Cardiac septum (tissue), 1 donor: Measurements from ENCODE around the gene SLC26A8. TPM values are rescaled to one million over a fixed set of nuclear protein-coding genes. Genes with fewer than 3 reads are reported as not detected.

Experiments used
- DNase-seq: peaks from one replicate; pipeline ENCODE4 v3.0.0-alpha.2; 2020; ENCODE audit warnings: low spot score
- intact Hi-C: fragments of 100-400 bp; cut with DNase I; formaldehyde crosslinking; loops from one replicate; pipeline ENCODE4 v1.14.0; 2022
- long read RNA-seq: library from polyadenylated mRNA; unstranded; transcript quantifications from one replicate; pipeline ENCODE4 v2.0.0, GENCODE V29; 2021
- total RNA-seq: library from RNA; stranded (reverse); fragmentation: NEBNext Ultra II Directional; extraction: Animal tissue kit (Norgen Biotek cat#: 25700); gene quantifications from one replicate; pipeline ENCODE4 v1.2.1, GENCODE V29; 2021
- donor health status: DM: no; HTN: no; CAD: no.

The SLC26A8 gene
- total RNA-seq = 0.13 TPM
- long read RNA-seq = 0 reads

GRCh38 chr6:36023996-36024795 lies at the start of gene SLC26A8:
Gene SLC26A8, minus strand, starts transcription at chr6:36024641. Its CDS starts 4,934 bp downstream, at chr6:36019707.
- no peak for DNase-seq
- intact Hi-C loops = loop anchor here (10.0 kb wide), 1 partner anchor 331 kb away; no protein-coding TSS in a partner anchor

GRCh38 chr6:36073587-36073986 lies 49.1 kb upstream of the SLC26A8 start:
- DNase-seq = no peak
- intact Hi-C loops = no loop called here

- no peak for DNase-seq
- intact Hi-C loops = no loop called here
Observed at GRCh38 chr6:36072681-36073080, 48.2 kb upstream of the SLC26A8 start.

- intact Hi-C loops = no loop called here
- no peak for DNase-seq
Observed at GRCh38 chr6:36071714-36072113, 47.3 kb upstream of the SLC26A8 start.

GRCh38 chr6:36071281-36071680 lies 46.8 kb upstream of the SLC26A8 start:
- intact Hi-C loops = no loop called here
- no peak for DNase-seq

GRCh38 chr6:36070252-36070651 lies 45.8 kb upstream of the SLC26A8 start:
- intact Hi-C loops = no loop called here
- DNase-seq = no peak

GRCh38 chr6:36069573-36069972 lies 45.1 kb upstream of the SLC26A8 start:
- intact Hi-C loops = no loop called here
- DNase-seq = no peak

- no peak for DNase-seq
- intact Hi-C loops = no loop called here
Observed at GRCh38 chr6:36068586-36068985, 44.1 kb upstream of the SLC26A8 start.

GRCh38 chr6:36068012-36068392 lies 43.6 kb upstream of the SLC26A8 start:
- intact Hi-C loops = no loop called here
- DNase-seq = no peak

- DNase-seq = no peak
- intact Hi-C loops = no loop called here
Observed at GRCh38 chr6:36067374-36068011, 43.1 kb upstream of the SLC26A8 start.

- DNase-seq = no peak
- intact Hi-C loops = no loop called here
Observed at GRCh38 chr6:36066817-36067216, 42.4 kb upstream of the SLC26A8 start.

- intact Hi-C loops = no loop called here
Observed at GRCh38 chr6:36065916-36066315, 41.5 kb upstream of the SLC26A8 start.

GRCh38 chr6:36064770-36065396 lies 40.4 kb upstream of the SLC26A8 start:
- intact Hi-C loops = no loop called here
- DNase-seq = no peak

More at GRCh38 chr6:36065916-36066315, 41.5 kb upstream of the SLC26A8 start:
- no peak for DNase-seq

- no peak for DNase-seq
- intact Hi-C loops = no loop called here
Observed at GRCh38 chr6:36063318-36064060, 39.0 kb upstream of the SLC26A8 start.

GRCh38 chr6:36062247-36062646 lies 37.8 kb upstream of the SLC26A8 start:
- no peak for DNase-seq
- intact Hi-C loops = no loop called here

GRCh38 chr6:36061236-36061635 lies 36.8 kb upstream of the SLC26A8 start:
- intact Hi-C loops = no loop called here
- no peak for DNase-seq

GRCh38 chr6:36056178-36056577 lies 31.7 kb upstream of the SLC26A8 start:
- no peak for DNase-seq
- intact Hi-C loops = no loop called here

- intact Hi-C loops = no loop called here
- no peak for DNase-seq
Observed at GRCh38 chr6:36054956-36055355, 30.5 kb upstream of the SLC26A8 start.

GRCh38 chr6:36054415-36054814 lies 30.0 kb upstream of the SLC26A8 start:
- intact Hi-C loops = no loop called here
- no peak for DNase-seq

GRCh38 chr6:36053878-36054277 lies 29.4 kb upstream of the SLC26A8 start:
- intact Hi-C loops = no loop called here
- no peak for DNase-seq
